ENCODE measurements around the gene ST3GAL3.

The ST3GAL3 gene

DNA sequence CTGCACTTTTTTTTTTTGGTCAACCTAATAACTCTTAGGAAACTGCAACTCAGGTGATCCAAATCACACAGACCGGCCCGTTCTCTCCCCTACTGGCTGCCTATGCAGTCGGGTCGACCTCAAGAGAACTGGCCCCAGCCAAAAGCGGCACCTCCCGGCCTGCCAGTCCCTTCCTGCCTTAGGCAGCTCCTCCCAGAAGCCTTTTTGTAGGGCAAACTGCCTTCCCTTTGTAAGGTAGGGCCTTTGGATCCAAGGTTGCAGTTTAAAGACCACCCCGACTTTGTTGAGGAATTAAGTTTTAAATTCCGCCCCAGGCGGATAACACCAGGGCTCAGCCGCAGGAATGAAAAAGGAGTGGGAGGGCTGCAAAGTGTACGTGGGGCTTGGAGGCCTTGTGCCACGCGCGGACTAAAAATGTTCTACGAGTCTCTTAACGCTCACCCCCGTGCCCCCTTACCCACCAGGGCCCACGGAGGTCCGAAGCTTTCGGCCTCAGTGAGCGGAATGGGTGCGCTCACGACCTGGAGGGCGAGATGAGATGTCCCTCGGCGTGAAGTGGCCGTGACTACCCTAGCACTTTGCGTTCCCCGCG is 642 bp upstream of the ST3GAL3 start:
- Histone ChIP-seq H3K27me3 (ENCODE audit: insufficient read depth, low read length) (no peaks in the 10 kb centered on the region), H3K9me3 (ENCODE audit: insufficient read depth, low read depth, low read length) (peaks cover 2% of the 10 kb centered on the region), H3K23ac (ENCODE audit: low read length) (no peak overlapping the region), H3K27ac (ENCODE audit: low read depth, low read length) (no peak overlapping the region), H3K4me3 (ENCODE audit: low read depth, low read length) (peak overlapping the region; percentile 74), H3K9ac (ENCODE audit: low read length) (peak overlapping the region; percentile 14), H2BK5ac (ENCODE audit: low read depth, low read length, poor library complexity) (no peak overlapping the region), H4K8ac (ENCODE audit: low read depth, low read length) (peak overlapping the region; percentile 0), H3K14ac (ENCODE audit: low read length) (peak overlapping the region; percentile 12), H2BK12ac (ENCODE audit: low read length) (no peak overlapping the region), H3K79me2 (ENCODE audit: control insufficient read depth, insufficient read depth, low read length, poor library complexity) (peaks cover 2% of the 10 kb centered on the region), H3K36me3 (ENCODE audit: control insufficient read depth in 1 of 2, insufficient read depth in 2 of 2, low read length in 2 of 2) (peaks cover 19 to 28% of the 10 kb centered on the region in 2 experiments), H3K4me1 (ENCODE audit: control insufficient read depth in 1 of 2, insufficient read depth in 2 of 2, low read length in 2 of 2) (peaks cover 2 to 4% of the 10 kb centered on the region in 2 experiments), H2AK5ac (ENCODE audit: low read length) (no peak overlapping the region), H2BK120ac (ENCODE audit: insufficient read depth, low read length, poor library complexity) (no peak overlapping the region), H4K12ac (ENCODE audit: low read depth, low read length) (peak overlapping the region; percentile 9), H2AFZ (ENCODE audit: insufficient read depth, low read length, poor library complexity) (peak overlapping the region; percentile 5), H3K4ac (ENCODE audit: low read depth, low read length) (no peak overlapping the region), H3K18ac (ENCODE audit: low read length) (no peak overlapping the region), H3K4me2 (ENCODE audit: low read length) (peak overlapping the region; percentile 64), H4K91ac (ENCODE audit: low read depth, low read length) (no peak overlapping the region), H3K79me1 (ENCODE audit: low read length) (peaks cover 6% of the 10 kb centered on the region)
- WGBS (ENCODE audit: extremely low coverage, insufficient coverage, insufficient read length), result no CpG with 5 or more reads among the region's 30 CpGs
- DNase-seq, result peak; percentile 26 to 49

- no CpG with 5 or more reads among the region's 15 CpGs for WGBS (ENCODE audit: extremely low coverage, insufficient coverage, insufficient read length)
Measured at GRCh38 chr1:43708002-43708410, 670 bp downstream of the ST3GAL3 start.

DNA sequence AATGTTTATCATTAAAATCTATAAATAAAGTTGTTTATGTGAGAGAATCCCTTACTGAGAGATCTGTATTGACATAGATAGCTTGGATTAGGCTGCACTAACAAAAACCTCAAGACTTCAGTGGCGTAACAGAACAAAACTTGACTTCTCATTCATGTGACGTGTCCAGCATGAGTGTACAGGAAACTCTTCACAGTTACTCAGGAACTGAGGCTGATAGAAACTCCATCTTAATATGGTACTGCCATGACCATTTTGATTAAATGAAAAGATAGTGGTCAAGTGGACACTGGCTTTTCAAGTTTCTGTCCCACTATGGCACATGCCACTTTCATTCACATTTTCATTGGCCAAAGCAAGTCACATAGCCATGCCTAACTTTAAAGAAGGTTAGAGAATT is 3.7 kb downstream of the ST3GAL3 start:
- Histone ChIP-seq H3K4me3 (ENCODE audit: low read depth, low read length) (no peak overlapping the region), H3K9me3 (ENCODE audit: insufficient read depth, low read depth, low read length) (peaks cover under 1% of the 10 kb centered on the region), H3K4me2 (ENCODE audit: low read length) (no peak overlapping the region), H3K79me1 (ENCODE audit: low read length) (peaks cover 6% of the 10 kb centered on the region), H4K8ac (ENCODE audit: low read depth, low read length) (no peak overlapping the region), H2AK5ac (ENCODE audit: low read length) (no peak overlapping the region), H3K9ac (ENCODE audit: low read length) (no peak overlapping the region), H3K4me1 (ENCODE audit: control insufficient read depth in 1 of 2, insufficient read depth in 2 of 2, low read length in 2 of 2) (peaks cover 2 to 4% of the 10 kb centered on the region in 2 experiments), H3K27me3 (ENCODE audit: insufficient read depth, low read length) (no peaks in the 10 kb centered on the region), H2BK5ac (ENCODE audit: low read depth, low read length, poor library complexity) (no peak overlapping the region), H3K36me3 (ENCODE audit: control insufficient read depth in 1 of 2, insufficient read depth in 2 of 2, low read length in 2 of 2) (peaks cover 0 to 1% of the 10 kb centered on the region in 2 experiments), H2AFZ (ENCODE audit: insufficient read depth, low read length, poor library complexity) (no peak overlapping the region), H4K12ac (ENCODE audit: low read depth, low read length) (no peak overlapping the region), H4K91ac (ENCODE audit: low read depth, low read length) (no peak overlapping the region), H3K79me2 (ENCODE audit: control insufficient read depth, insufficient read depth, low read length, poor library complexity) (peaks cover 2% of the 10 kb centered on the region), H3K14ac (ENCODE audit: low read length) (no peak overlapping the region), H3K4ac (ENCODE audit: low read depth, low read length) (no peak overlapping the region), H2BK12ac (ENCODE audit: low read length) (no peak overlapping the region), H3K27ac (ENCODE audit: low read depth, low read length) (no peak overlapping the region), H3K23ac (ENCODE audit: low read length) (no peak overlapping the region), H2BK120ac (ENCODE audit: insufficient read depth, low read length, poor library complexity) (no peak overlapping the region), H3K18ac (ENCODE audit: low read length) (no peak overlapping the region)
- no peak for DNase-seq
- no CpG with 5 or more reads among the region's 2 CpGs for WGBS (ENCODE audit: extremely low coverage, insufficient coverage, insufficient read length)

More at GRCh38 chr1:43708002-43708410, 670 bp downstream of the ST3GAL3 start:
- Histone ChIP-seq H2AFZ (ENCODE audit: insufficient read depth, low read length, poor library complexity) (peak overlapping the region; percentile 86), H3K36me3 (ENCODE audit: control insufficient read depth in 1 of 2, insufficient read depth in 2 of 2, low read length in 2 of 2) (peaks cover 15 to 19% of the 10 kb centered on the region in 2 experiments), H2BK120ac (ENCODE audit: insufficient read depth, low read length, poor library complexity) (no peak overlapping the region), H2BK5ac (ENCODE audit: low read depth, low read length, poor library complexity) (no peak overlapping the region), H4K12ac (ENCODE audit: low read depth, low read length) (peak overlapping the region; percentile 13), H3K4me3 (ENCODE audit: low read depth, low read length) (peak overlapping the region; percentile 96), H2AK5ac (ENCODE audit: low read length) (no peak overlapping the region), H3K79me2 (ENCODE audit: control insufficient read depth, insufficient read depth, low read length, poor library complexity) (peaks cover 2% of the 10 kb centered on the region), H3K14ac (ENCODE audit: low read length) (peak overlapping the region; percentile 24), H3K23ac (ENCODE audit: low read length) (no peak overlapping the region), H3K4me2 (ENCODE audit: low read length) (peak overlapping the region; percentile 73), H3K4ac (ENCODE audit: low read depth, low read length) (peak overlapping the region; percentile 10), H2BK12ac (ENCODE audit: low read length) (no peak overlapping the region), H3K9ac (ENCODE audit: low read length) (peak overlapping the region; percentile 84), H3K18ac (ENCODE audit: low read length) (no peak overlapping the region), H3K79me1 (ENCODE audit: low read length) (peaks cover 6% of the 10 kb centered on the region), H3K27ac (ENCODE audit: low read depth, low read length) (no peak overlapping the region), H4K91ac (ENCODE audit: low read depth, low read length) (peak overlapping the region; percentile 58), H3K9me3 (ENCODE audit: insufficient read depth, low read depth, low read length) (peaks cover 2% of the 10 kb centered on the region), H4K8ac (ENCODE audit: low read depth, low read length) (peak overlapping the region; percentile 79), H3K4me1 (ENCODE audit: control insufficient read depth in 1 of 2, insufficient read depth in 2 of 2, low read length in 2 of 2) (peaks cover 2 to 4% of the 10 kb centered on the region in 2 experiments), H3K27me3 (ENCODE audit: insufficient read depth, low read length) (no peaks in the 10 kb centered on the region)
- DNase-seq, result no peak

DNA sequence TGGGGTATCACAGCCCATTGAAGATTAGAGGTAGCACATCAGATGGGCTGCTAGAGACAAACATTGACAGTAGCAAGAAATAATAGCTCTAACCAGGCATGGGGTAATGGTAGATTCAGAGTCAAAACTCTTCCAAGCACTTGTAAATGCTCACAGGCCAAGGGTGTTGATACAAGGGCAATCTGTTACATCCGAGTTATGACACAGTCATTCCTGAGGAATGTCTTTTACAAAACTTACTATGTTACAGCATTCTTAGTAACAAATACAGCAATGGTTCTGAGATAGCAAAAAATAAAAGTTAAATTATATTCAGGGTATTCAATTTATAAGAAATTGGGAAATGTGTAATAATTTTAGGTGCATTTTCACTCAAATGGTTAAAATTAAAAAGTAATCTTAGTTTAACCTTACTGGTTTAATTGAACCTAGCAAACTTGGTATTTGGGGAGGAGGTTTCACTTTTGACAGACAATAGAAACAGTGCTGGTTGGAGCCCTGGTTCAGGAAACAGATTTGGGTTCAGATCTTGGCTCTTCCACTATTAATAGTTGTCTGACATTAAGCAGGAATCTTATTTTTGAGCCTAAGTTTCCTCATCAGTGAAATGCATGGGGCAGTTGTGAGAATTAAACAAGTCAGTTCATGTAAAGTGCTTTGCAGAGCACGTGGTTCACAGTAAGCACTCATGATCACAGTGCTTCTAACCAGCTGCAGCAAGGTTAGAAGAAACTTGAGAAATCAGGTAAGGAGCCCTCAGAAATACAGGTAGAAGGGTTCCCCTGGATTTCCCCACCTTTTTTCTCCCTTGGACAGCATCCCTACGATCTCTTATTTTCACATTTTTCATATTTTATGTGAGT is 4.4 kb downstream of the ST3GAL3 start:
- no peak overlapping the region for H3K4ac ChIP-seq (ENCODE audit: low read depth, low read length)
- WGBS (ENCODE audit: extremely low coverage, insufficient coverage, insufficient read length), result no CpG with 5 or more reads among the region's 3 CpGs
- H3K4me2 ChIP-seq (ENCODE audit: low read length), result no peak overlapping the region
- DNase-seq, result peak; percentile 6 to 70
- H3K4me1 ChIP-seq (ENCODE audit: control insufficient read depth in 1 of 2, insufficient read depth in 2 of 2, low read length in 2 of 2), result peaks cover 2% of the 10 kb centered on the region in 2 experiments
- peaks cover 0 to 1% of the 10 kb centered on the region in 2 experiments for H3K36me3 ChIP-seq (ENCODE audit: control insufficient read depth in 1 of 2, insufficient read depth in 2 of 2, low read length in 2 of 2)
- no peak overlapping the region for H3K23ac ChIP-seq (ENCODE audit: low read length)
- H4K12ac ChIP-seq (ENCODE audit: low read depth, low read length), result no peak overlapping the region
- H2BK5ac ChIP-seq (ENCODE audit: low read depth, low read length, poor library complexity), result no peak overlapping the region
- H3K27me3 ChIP-seq (ENCODE audit: insufficient read depth, low read length), result no peaks in the 10 kb centered on the region
- no peak overlapping the region for H3K27ac ChIP-seq (ENCODE audit: low read depth, low read length)
- H2BK120ac ChIP-seq (ENCODE audit: insufficient read depth, low read length, poor library complexity), result no peak overlapping the region
- no peak overlapping the region for H3K9ac ChIP-seq (ENCODE audit: low read length)
- H2AFZ ChIP-seq (ENCODE audit: insufficient read depth, low read length, poor library complexity), result no peak overlapping the region
- H4K8ac ChIP-seq (ENCODE audit: low read depth, low read length), result no peak overlapping the region
- no peak overlapping the region for H3K14ac ChIP-seq (ENCODE audit: low read length)
- no peak overlapping the region for H2AK5ac ChIP-seq (ENCODE audit: low read length)
- no peak overlapping the region for H3K18ac ChIP-seq (ENCODE audit: low read length)
- no peak overlapping the region for H2BK12ac ChIP-seq (ENCODE audit: low read length)
- H3K9me3 ChIP-seq (ENCODE audit: insufficient read depth, low read depth, low read length), result no peaks in the 10 kb centered on the region
- no peak overlapping the region for H4K91ac ChIP-seq (ENCODE audit: low read depth, low read length)
- H3K79me2 ChIP-seq (ENCODE audit: control insufficient read depth, insufficient read depth, low read length, poor library complexity), result peaks cover 2% of the 10 kb centered on the region
- peaks cover 6% of the 10 kb centered on the region for H3K79me1 ChIP-seq (ENCODE audit: low read length)
- no peak overlapping the region for H3K4me3 ChIP-seq (ENCODE audit: low read depth, low read length)

Data from trophoblast cell (in vitro differentiated cells and primary cell).